ENCODE measurements around the gene ZSCAN10. TPM values are rescaled to one million over a fixed set of nuclear protein-coding genes. Genes with fewer than 3 reads are reported as not detected.

Gene ZSCAN10
- total and polyA plus RNA-seq, 2 donors (not counting 3 experiments of a cell fraction or from before 2014, with no cell fraction given), result not detected

GRCh38 chr16:3065742-3066439, 33.2 kb downstream of the ZSCAN10 start:
- Histone ChIP-seq H3K4me1 (ENCODE audit: control insufficient read depth, extremely low read depth, insufficient read depth, low read length) (peaks cover 19% of the 10 kb centered on the region), H4K20me1 (replicated peaks; ENCODE audit: control insufficient read depth, extremely low read depth, insufficient read depth, low read length) (no peaks in the 10 kb centered on the region), H3K27me3 (ENCODE audit: control insufficient read depth in 2 of 2, insufficient read depth in 2 of 2, low read length in 2 of 2) (no peaks in the 10 kb centered on the region), H3K36me3 (ENCODE audit: control insufficient read depth in 2 of 2, extremely low read depth in 1 of 2, insufficient read depth in 2 of 2, low read length in 2 of 2) (peaks cover 0 to 9% of the 10 kb centered on the region in 2 experiments), H3K27ac (ENCODE audit: insufficient read depth, low read depth, low read length) (peak overlapping the region; percentile 94), H3K4me2 (ENCODE audit: insufficient read depth, low read length) (peak overlapping the region; percentile 66), H3K9me3 (replicated peaks; ENCODE audit: control insufficient read depth, insufficient read depth, low read length) (no peaks in the 10 kb centered on the region), H3K4me3 (replicated peaks in 1 of 3; ENCODE audit: insufficient read depth in 1 of 3, low read depth in 1 of 3, low read length in 3 of 3) (peak overlapping the region in 2 of 3 experiments; percentile 40 to 54), H3K9me1 (replicated peaks; ENCODE audit: control insufficient read depth, extremely low read depth, insufficient read depth, low read length) (no peaks in the 10 kb centered on the region), H3K9ac (replicated peaks; ENCODE audit: extremely low read depth, insufficient read depth, low read length) (peak overlapping the region; percentile 94), H2AFZ (ENCODE audit: low read depth, low read length) (peak overlapping the region; percentile 85), H3K79me2 (ENCODE audit: control insufficient read depth, insufficient read depth, low read length) (peaks cover 4% of the 10 kb centered on the region)
- TF ChIP-seq JUN (IDR thresholded peaks at IDR 0.05; ENCODE audit: borderline replicate concordance, insufficient read depth, insufficient read length, low read depth), result no peak
- TF ChIP-seq EZH2 (IDR thresholded peaks at IDR 0.05; ENCODE audit: borderline replicate concordance, low read depth, low read length, severe bottlenecking), result no peak
- no peak for TF ChIP-seq GATA2 (IDR thresholded peaks at IDR 0.05; ENCODE audit: insufficient read depth, insufficient read length, low read depth, low read length)
- no peak for TF ChIP-seq POLR2AphosphoS5 (IDR thresholded peaks at IDR 0.05; ENCODE audit: insufficient read depth, low read depth, low read length)
- TF ChIP-seq POLR2A (IDR thresholded peaks at IDR 0.05; ENCODE audit: low read depth, low read length), result no peak
- no peak for TF ChIP-seq FOS (IDR thresholded peaks at IDR 0.05; ENCODE audit: borderline replicate concordance, insufficient read depth, low read length)
- TF ChIP-seq CTCF (IDR thresholded peaks at IDR 0.05; ENCODE audit: extremely low read depth in 1 of 2, insufficient read depth in 1 of 2, low read depth in 1 of 2, low read length in 2 of 2), result no peak
- no peak for TF ChIP-seq MYC (IDR thresholded peaks at IDR 0.05; ENCODE audit: low read depth, low read length)
- no peak for TF ChIP-seq MAX (IDR thresholded peaks at IDR 0.05; ENCODE audit: insufficient read depth, insufficient read length)
- BruUV-seq (replicated peaks), result no TSS peak
- ChIA-PET POLR2A (interaction anchor here (0.5 kb wide), 1 partner anchor 42 kb away, joined by 5 read pairs; no protein-coding TSS in a partner anchor), CTCF (interaction anchor here (0.7 to 1.3 kb wide), 5 partner anchors 10 to 64 kb away, joined by 3 to 4 read pairs (median 4); no protein-coding TSS in a partner anchor)
- intact Hi-C loops (cut with micrococcal nuclease) (loop anchor here (1.0 kb wide), 1 partner anchor 21 kb away; no protein-coding TSS in a partner anchor), dilution Hi-C loops (cut with MboI; ENCODE audit: extremely low pct_ligation_motif_present, low sequenced_read_pairs) (no loop called here)
- FAIRE-seq, result no peak
- no peak for DNase-seq (ENCODE audit: low read depth, low spot score)
